Loucy (cell line): ENCODE results near the gene OGA.

Experiments
- H2AFZ ChIP-seq: fragments of 200-600 bp; sonication (generic); 2 replicates; pipeline ENCODE4 v1.6.0; 2016; ENCODE audit warnings: antibody characterized with exemption, mild to moderate bottlenecking, low read length, moderate library complexity
- H3F3A ChIP-seq: fragments of 200-600 bp; 2 replicates; pipeline ENCODE4 v1.6.0; 2016; ENCODE audit warnings: antibody characterized with exemption, low read depth, mild to moderate bottlenecking
- H3K27me3 ChIP-seq: fragments of 200-600 bp; sonication (generic); 2 replicates; pipeline ENCODE4 v1.6.1; 2014; ENCODE audit warnings: low read length, mild to moderate bottlenecking; ENCODE audit not compliant: insufficient read depth, poor library complexity, severe bottlenecking
- H3K36me3 ChIP-seq: fragments of 200-600 bp; sonication (generic); 2 replicates; pipeline ENCODE4 v1.6.1; 2016; ENCODE audit warnings: low read length; ENCODE audit not compliant: insufficient read depth
- H3K4me1 ChIP-seq: fragments of 200-600 bp; sonication (generic); 2 replicates; pipeline ENCODE4 v1.5.1; 2014; ENCODE audit warnings: low read length, mild to moderate bottlenecking; ENCODE audit not compliant: insufficient read depth, poor library complexity, severe bottlenecking
- H3K4me2 ChIP-seq: fragments of 200-600 bp; sonication (generic); 2 replicates; pipeline ENCODE4 v1.6.0; 2014; ENCODE audit warnings: antibody characterized with exemption, low read length, low read depth, mild to moderate bottlenecking; ENCODE audit not compliant: poor library complexity, severe bottlenecking
- H3K4me3 ChIP-seq: fragments of 200-600 bp; sonication (generic); 2 replicates; pipeline ENCODE4 v1.5.1; 2014; ENCODE audit warnings: low read length, mild to moderate bottlenecking, mixed read lengths; ENCODE audit not compliant: poor library complexity, severe bottlenecking
- H3K79me2 ChIP-seq: fragments of 200-600 bp; sonication (generic); 2 replicates; pipeline ENCODE4 v1.6.1; 2014; ENCODE audit warnings: low read length; ENCODE audit not compliant: insufficient read depth
- H3K9ac ChIP-seq: fragments of 200-600 bp; sonication (generic); 2 replicates; pipeline ENCODE4 v1.6.0; 2014; ENCODE audit warnings: mild to moderate bottlenecking, low read depth, low read length, moderate library complexity; ENCODE audit not compliant: poor library complexity, severe bottlenecking
- H3K9me2 ChIP-seq: fragments of 200-600 bp; sonication (generic); replicated peaks from 2 replicates; pipeline ENCODE4 v1.6.1; 2016; ENCODE audit warnings: low read depth, low read length, mixed read lengths
- H3K9me3 ChIP-seq: fragments of 200-600 bp; sonication (generic); 2 replicates; pipeline ENCODE4 v1.6.1; 2014; ENCODE audit warnings: mild to moderate bottlenecking, antibody characterized with exemption, low read length, low read depth; ENCODE audit not compliant: insufficient read depth
- H4K20me1 ChIP-seq: fragments of 200-600 bp; sonication (generic); 2 replicates; pipeline ENCODE4 v1.6.0; 2014; ENCODE audit warnings: antibody characterized with exemption, low read length, mild to moderate bottlenecking; ENCODE audit not compliant: insufficient read depth, poor library complexity, severe bottlenecking
- CTCF ChIP-seq: fragments of 200-600 bp; sonication (generic); conservative IDR thresholded peaks from 2 replicates; pipeline ENCODE4 v1.5.1; 2014; ENCODE audit warnings: mild to moderate bottlenecking, antibody characterized with exemption, low read length
- EZH2phosphoT487 ChIP-seq: fragments of 200-600 bp; IDR thresholded peaks from 2 replicates; pipeline ENCODE4 v1.6.1; 2018; ENCODE audit warnings: antibody characterized with exemption, mild to moderate bottlenecking, moderate library complexity, borderline replicate concordance

Gene OGA

GRCh38 chr10:101775273-101776160 lies 42.7 kb downstream of the OGA start, which contains the start of gene FGF8:
FGF8 (minus strand) TSS chr10:101776114; CDS start chr10:101775900, 214 bp downstream.
- Histone ChIP-seq H3K4me3 (no peak within 1 kb of the TSS), H3K36me3 (no peaks in the 10 kb centered on the region), H3K4me2 (no peak within 1 kb of the TSS), H3F3A (no peaks in the 10 kb centered on the region), H3K4me1 (no peaks in the 10 kb centered on the region), H3K79me2 (no peaks in the 10 kb centered on the region), H3K27me3 (no peaks in the 10 kb centered on the region), H2AFZ (no peak within 1 kb of the TSS), H3K9ac (no peak within 1 kb of the TSS), H3K9me3 (no peaks in the 10 kb centered on the region), H3K9me2 (no peaks in the 10 kb centered on the region), H4K20me1 (peaks cover under 1% of the 10 kb centered on the region)
- no peak for TF ChIP-seq EZH2phosphoT487
- TF ChIP-seq CTCF: no peak

GRCh38 chr10:101774589-101775272 lies 43.5 kb downstream of the OGA start:
- Histone ChIP-seq H3K9me3 (no peaks in the 10 kb centered on the region), H3K4me2 (no peak overlapping the region), H3K27me3 (no peaks in the 10 kb centered on the region), H3K79me2 (no peaks in the 10 kb centered on the region), H2AFZ (no peak overlapping the region), H3K4me3 (no peak overlapping the region), H4K20me1 (no peaks in the 10 kb centered on the region), H3K9ac (no peak overlapping the region), H3K4me1 (no peaks in the 10 kb centered on the region), H3F3A (no peaks in the 10 kb centered on the region), H3K36me3 (no peaks in the 10 kb centered on the region), H3K9me2 (no peaks in the 10 kb centered on the region)
- TF ChIP-seq CTCF (no peak), EZH2phosphoT487 (no peak)

GRCh38 chr10:101773923-101774588 lies 44.2 kb downstream of the OGA start:
- Histone ChIP-seq H3K4me2 (no peak overlapping the region), H3K4me3 (no peak overlapping the region), H2AFZ (no peak overlapping the region), H3K9me2 (no peaks in the 10 kb centered on the region), H3K79me2 (no peaks in the 10 kb centered on the region), H3K27me3 (no peaks in the 10 kb centered on the region), H3F3A (no peaks in the 10 kb centered on the region), H3K9me3 (no peaks in the 10 kb centered on the region), H3K36me3 (no peaks in the 10 kb centered on the region), H3K9ac (no peak overlapping the region), H3K4me1 (no peaks in the 10 kb centered on the region), H4K20me1 (no peaks in the 10 kb centered on the region)
- no peak for TF ChIP-seq CTCF
- TF ChIP-seq EZH2phosphoT487: no peak
